ENCODE measurements around the gene PLD1.
"Not testable (repeated sequence)": the region's sequence is repeated elsewhere in the genome, so short reads cannot be mapped to it uniquely, and the experiment has no call there.

Gene PLD1

GRCh38 chr3:171746320-171747222 lies 63.7 kb downstream of the PLD1 start:
- DNase-seq (ENCODE audit: low spot score), result not testable (repeated sequence)

GRCh38 chr3:171745577-171746319 lies 64.5 kb downstream of the PLD1 start:
- no peak for DNase-seq (ENCODE audit: low spot score)

GRCh38 chr3:171744158-171744741 lies 66.0 kb downstream of the PLD1 start:
- DNase-seq (ENCODE audit: low spot score), result no peak

- no peak for DNase-seq (ENCODE audit: low spot score)
These were observed 66.7 kb downstream of the PLD1 start for GRCh38 chr3:171743327-171744157.

DNA sequence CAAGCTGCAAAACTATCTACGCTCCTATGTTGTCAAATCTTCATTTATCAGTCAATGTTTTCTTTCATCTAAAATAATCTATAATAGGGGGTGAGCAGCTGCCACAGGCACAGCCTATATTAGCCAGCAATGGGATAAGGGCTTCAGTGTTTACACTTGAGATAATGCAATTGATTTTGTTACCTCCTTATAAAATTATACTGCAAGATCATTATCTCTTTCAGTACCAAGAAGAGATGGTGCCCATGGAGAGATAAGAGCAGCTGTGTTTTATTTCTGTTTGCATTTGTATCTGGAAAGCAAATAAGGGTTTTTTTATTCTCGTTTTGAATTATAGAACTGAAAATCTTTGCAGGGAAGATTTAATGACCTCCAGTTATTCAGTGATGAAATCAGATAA lies 68.9 kb downstream of the PLD1 start:
- DNase-seq (ENCODE audit: low spot score), result no peak

GRCh38 chr3:171736556-171736955 lies 73.7 kb downstream of the PLD1 start:
- DNase-seq (ENCODE audit: low spot score), result no peak

DNA sequence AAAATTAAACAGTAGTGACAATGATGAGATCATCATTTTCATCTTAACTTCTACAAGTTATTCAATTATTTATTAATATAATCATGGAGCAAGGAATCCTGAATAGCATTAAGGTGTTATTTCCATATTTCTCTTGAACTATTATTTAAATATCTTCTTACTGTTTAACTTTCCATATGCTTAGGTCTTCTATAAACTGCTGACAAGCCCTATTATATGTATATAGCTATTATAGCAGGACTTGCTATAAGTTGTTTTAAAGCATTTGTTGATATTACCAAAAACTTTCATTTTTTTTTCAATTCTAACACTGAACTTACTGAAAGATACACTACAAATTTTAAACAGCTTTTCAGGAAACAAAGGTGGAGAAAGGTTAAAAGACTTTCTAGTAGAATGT lies 76.7 kb downstream of the PLD1 start:
- no peak for DNase-seq (ENCODE audit: low spot score)

GRCh38 chr3:171732756-171733155 lies 77.5 kb downstream of the PLD1 start:
- DNase-seq (ENCODE audit: low spot score), result no peak

DNA sequence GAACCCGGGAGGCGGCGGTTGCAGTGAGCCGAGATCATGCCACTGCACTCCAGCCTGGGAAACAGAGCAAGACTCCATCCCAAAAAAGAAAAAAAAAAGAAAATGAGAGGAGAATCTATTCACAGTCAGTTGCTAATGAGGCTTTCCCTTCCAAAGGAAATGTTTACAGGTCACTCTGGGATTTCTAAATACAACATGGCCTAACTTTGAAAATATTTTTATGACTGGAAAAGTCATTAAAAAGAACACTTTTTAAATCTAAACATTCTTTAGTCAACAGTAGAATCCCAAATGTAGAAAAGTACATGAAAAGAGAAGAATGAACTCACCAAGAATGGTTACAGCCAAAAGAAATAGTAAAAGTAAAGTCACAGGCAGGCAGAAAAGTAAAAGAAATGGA lies 78.6 kb downstream of the PLD1 start:
- no peak for DNase-seq (ENCODE audit: low spot score)

- DNase-seq (ENCODE audit: low spot score), result no peak
These were observed 80.6 kb downstream of the PLD1 start for GRCh38 chr3:171729452-171730334.

GRCh38 chr3:171727288-171727687 lies 83.0 kb downstream of the PLD1 start:
- DNase-seq (ENCODE audit: low spot score), result no peak

DNA sequence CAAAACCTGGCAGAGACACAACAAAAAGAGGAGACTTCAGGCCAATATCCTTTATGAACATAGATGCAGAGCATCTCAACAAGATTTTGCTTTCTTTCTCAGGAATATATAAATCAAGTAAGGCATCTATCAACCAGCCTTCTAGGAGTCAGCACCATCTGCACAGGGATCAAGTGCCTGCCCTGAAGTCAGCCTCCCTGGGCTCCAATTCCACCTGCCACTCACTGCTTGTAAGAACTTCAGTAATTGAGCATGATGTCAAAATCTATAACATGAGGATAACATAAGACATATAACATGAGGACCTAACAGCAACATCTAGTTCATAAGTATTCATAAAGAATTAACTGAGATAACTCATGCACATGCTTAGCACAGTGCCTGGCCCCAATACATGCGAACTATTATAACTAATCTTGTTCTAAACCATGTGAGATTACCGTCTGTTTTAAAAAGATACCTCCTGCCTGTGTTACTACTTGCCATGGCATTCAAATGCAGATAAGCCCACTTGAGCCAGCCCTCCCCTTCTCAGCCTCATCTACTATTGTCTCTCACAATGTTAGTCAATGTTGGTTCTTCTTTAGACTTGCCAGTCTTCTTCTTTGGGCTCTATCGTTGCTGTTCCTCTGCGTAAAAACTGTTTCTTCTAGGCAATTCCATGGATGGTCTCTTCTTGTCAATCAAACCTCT lies 91.6 kb downstream of the PLD1 start:
- no peak for DNase-seq (ENCODE audit: low spot score)

GRCh38 chr3:171715155-171715554 lies 95.1 kb downstream of the PLD1 start:
- no peak for DNase-seq (ENCODE audit: low spot score)

DNA sequence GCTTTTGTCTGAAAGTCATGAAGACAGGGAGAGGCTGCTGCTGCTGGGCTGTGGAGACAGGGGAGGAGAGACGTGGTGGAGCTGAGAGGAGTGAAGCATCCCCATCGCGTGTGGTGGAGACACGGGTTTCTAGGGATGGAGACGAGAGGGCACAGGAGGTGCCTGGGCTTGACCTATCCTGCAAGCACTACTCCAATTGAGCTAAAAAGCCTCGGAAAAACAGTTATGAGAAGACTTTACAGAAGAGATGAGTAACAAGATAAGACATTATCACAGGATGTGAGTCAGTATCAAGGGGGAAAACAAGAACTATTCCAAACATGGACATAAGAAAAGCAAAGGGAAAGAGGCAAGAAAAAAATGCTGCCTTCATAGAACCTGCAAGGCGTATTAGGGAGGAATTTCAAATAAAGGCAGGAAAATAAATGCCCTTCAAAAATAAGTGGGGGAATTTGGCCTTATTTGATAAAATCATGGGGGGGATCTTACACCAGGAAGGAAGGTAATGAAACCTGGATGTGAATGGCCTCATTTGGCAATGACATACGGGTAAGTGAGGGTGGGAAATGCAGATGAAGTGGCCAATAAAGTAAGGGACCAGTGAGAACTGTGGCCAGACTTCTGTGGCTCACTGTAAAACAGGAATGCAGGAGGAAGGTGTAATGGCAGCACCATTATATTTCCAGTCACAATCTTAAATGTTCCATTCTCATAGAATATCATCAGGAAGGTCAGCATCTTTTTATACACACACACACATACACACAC lies 97.9 kb downstream of the PLD1 start:
- no peak for DNase-seq (ENCODE audit: low spot score)

DNA sequence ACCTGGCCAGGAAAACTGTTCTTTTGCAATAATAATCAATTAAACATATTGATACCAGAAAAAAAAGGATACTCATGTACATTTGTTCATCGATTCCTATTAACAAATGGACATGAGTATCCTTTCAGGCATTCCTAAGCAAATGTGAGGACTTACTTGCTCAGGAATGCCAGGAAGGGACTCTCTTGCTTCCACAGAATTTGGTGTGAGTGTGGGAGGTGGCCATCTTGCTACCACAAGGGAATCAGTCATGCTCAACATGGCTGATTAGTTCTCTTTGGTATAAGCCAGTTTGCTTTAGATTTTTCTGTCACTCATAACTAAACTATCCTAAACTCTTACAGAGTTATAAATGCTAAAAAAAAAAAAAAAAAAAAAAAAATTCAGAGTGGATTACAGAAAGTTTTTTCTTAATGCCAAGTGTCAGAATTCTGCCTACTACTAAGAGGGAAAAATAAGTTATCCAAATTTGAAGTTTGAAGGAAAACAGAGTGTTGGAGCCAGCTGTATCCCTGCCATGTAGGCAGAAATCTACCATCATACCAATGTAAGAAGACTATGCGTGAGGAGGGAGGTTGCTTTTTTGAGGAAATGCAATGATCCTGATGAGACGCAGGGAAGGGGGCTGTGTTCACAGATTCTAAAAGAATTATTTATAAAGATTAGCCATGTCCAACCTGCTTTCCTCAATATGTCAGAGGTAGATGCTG lies 98.7 kb downstream of the PLD1 start:
- DNase-seq (ENCODE audit: low spot score), result no peak

DNA sequence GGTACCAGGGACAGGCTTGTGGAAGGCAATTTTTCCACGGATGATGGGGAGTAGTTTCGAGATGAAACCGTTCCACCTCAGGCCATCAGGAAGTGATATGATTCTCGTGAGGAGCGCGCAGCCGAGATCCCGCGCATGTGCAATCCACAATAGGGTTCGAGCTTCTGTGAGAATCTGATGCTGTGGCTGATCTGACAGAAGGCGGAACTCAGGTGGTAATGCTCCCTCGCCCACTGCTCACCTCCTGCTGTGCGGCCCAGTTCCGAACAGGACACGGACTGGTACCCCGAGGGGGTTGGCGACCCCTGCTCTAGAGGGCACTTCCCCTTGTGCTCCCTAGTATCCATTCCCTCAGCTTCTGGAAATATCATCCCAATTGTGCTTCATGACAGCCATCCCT lies 99.9 kb downstream of the PLD1 start:
- no peak for DNase-seq (ENCODE audit: low spot score)

DNA sequence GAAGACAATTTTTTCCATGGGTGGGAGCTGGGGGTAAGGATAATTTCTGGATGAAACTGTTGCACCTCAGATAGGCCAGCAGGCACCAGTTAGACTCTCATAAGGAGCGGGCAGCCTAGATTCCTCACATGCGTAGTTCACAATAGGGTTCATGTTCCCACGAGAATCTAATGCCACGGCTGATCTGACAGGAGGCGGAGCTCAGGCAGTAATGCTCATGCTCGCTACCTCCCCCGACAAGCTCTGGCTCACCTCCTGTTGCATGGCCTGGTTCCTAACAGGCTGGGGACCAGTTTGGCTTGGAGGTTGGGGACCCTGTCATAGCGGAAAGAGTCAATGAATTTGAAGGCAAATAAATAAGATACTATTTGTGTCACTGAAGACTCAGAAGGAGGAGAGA lies 105.5 kb downstream of the PLD1 start:
- DNase-seq (ENCODE audit: low spot score), result no peak

- peak; percentile 20 for DNase-seq (ENCODE audit: low spot score)
These were observed 106.3 kb downstream of the PLD1 start for GRCh38 chr3:171704002-171704401.

- DNase-seq (ENCODE audit: low spot score), result no peak
These were observed 107.1 kb downstream of the PLD1 start for GRCh38 chr3:171703144-171703543.
